ENCODE results near the gene MED9. TPM values are rescaled to one million over a fixed set of nuclear protein-coding genes. Genes with fewer than 3 reads are reported as not detected.

Gene MED9
- total and polyA plus RNA-seq, 2 donors (not counting 3 experiments of a cell fraction or from before 2014, with no cell fraction given) = 15.1 to 18.2 TPM

DNA sequence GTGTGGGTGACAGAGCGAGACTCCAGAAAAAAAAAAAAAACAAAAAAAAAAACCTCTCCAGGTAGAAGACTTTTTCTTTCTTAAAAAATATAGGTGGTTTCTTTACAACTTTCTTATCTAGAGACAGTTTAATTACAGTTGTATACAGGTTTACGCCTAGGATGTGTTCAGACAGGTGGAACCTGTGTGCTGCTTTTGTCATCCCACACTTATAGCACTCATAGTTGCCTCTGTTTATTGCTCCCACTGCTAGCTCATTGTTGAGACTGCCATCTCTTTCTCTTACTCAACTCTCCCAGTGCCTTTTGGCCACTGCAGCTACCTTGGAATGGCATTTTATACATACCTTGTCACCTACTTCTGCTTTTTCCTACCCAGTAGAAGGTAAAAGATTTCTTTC, 19.1 kb upstream of the MED9 start:
- Histone ChIP-seq H3K9me1 (replicated peaks; ENCODE audit: control insufficient read depth, extremely low read depth, insufficient read depth, low read length) (no peaks in the 10 kb centered on the region), H3K4me2 (ENCODE audit: insufficient read depth, low read length) (no peak overlapping the region), H3K4me3 (replicated peaks in 1 of 3; ENCODE audit: insufficient read depth in 1 of 3, low read depth in 1 of 3, low read length in 3 of 3) (no peak overlapping the region), H3K9ac (replicated peaks; ENCODE audit: extremely low read depth, insufficient read depth, low read length) (no peak overlapping the region), H2AFZ (ENCODE audit: low read depth, low read length) (no peak overlapping the region), H3K36me3 (ENCODE audit: control insufficient read depth in 2 of 2, extremely low read depth in 1 of 2, insufficient read depth in 2 of 2, low read length in 2 of 2) (no peaks in the 10 kb centered on the region), H3K79me2 (ENCODE audit: control insufficient read depth, insufficient read depth, low read length) (no peaks in the 10 kb centered on the region), H3K27me3 (ENCODE audit: control insufficient read depth in 2 of 2, insufficient read depth in 2 of 2, low read length in 2 of 2) (peaks cover 0 to 6% of the 10 kb centered on the region in 2 experiments), H3K9me3 (replicated peaks; ENCODE audit: control insufficient read depth, insufficient read depth, low read length) (no peaks in the 10 kb centered on the region), H4K20me1 (replicated peaks; ENCODE audit: control insufficient read depth, extremely low read depth, insufficient read depth, low read length) (no peaks in the 10 kb centered on the region), H3K27ac (ENCODE audit: insufficient read depth, low read depth, low read length) (no peak overlapping the region), H3K4me1 (ENCODE audit: control insufficient read depth, extremely low read depth, insufficient read depth, low read length) (no peaks in the 10 kb centered on the region)
- POLR2A ChIA-PET = no interaction called here
- no TSS peak for BruUV-seq (replicated peaks)
- dilution Hi-C loops (cut with MboI; ENCODE audit: extremely low pct_ligation_motif_present, low sequenced_read_pairs) = no loop called here
- TF ChIP-seq JUN (IDR thresholded peaks at IDR 0.05; ENCODE audit: borderline replicate concordance, insufficient read depth, insufficient read length, low read depth) = no peak
- no peak for TF ChIP-seq FOS (IDR thresholded peaks at IDR 0.05; ENCODE audit: borderline replicate concordance, insufficient read depth, low read length)
- no peak for TF ChIP-seq MYC (IDR thresholded peaks at IDR 0.05; ENCODE audit: low read depth, low read length)
- TF ChIP-seq, protein P1, sequence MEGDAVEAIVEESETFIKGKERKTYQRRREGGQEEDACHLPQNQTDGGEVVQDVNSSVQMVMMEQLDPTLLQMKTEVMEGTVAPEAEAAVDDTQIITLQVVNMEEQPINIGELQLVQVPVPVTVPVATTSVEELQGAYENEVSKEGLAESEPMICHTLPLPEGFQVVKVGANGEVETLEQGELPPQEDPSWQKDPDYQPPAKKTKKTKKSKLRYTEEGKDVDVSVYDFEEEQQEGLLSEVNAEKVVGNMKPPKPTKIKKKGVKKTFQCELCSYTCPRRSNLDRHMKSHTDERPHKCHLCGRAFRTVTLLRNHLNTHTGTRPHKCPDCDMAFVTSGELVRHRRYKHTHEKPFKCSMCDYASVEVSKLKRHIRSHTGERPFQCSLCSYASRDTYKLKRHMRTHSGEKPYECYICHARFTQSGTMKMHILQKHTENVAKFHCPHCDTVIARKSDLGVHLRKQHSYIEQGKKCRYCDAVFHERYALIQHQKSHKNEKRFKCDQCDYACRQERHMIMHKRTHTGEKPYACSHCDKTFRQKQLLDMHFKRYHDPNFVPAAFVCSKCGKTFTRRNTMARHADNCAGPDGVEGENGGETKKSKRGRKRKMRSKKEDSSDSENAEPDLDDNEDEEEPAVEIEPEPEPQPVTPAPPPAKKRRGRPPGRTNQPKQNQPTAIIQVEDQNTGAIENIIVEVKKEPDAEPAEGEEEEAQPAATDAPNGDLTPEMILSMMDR (IDR thresholded peaks at IDR 0.05; ENCODE audit: extremely low read depth in 1 of 2, insufficient read depth in 1 of 2, low read depth in 1 of 2, low read length in 2 of 2) = no peak
- no peak for TF ChIP-seq POLR2A (IDR thresholded peaks at IDR 0.05; ENCODE audit: low read depth, low read length)
- FAIRE-seq = no peak
- intact Hi-C loops (cut with micrococcal nuclease) = no loop called here
- no peak for DNase-seq (ENCODE audit: low read depth, low spot score)
- CTCF ChIA-PET = no interaction called here

DNA sequence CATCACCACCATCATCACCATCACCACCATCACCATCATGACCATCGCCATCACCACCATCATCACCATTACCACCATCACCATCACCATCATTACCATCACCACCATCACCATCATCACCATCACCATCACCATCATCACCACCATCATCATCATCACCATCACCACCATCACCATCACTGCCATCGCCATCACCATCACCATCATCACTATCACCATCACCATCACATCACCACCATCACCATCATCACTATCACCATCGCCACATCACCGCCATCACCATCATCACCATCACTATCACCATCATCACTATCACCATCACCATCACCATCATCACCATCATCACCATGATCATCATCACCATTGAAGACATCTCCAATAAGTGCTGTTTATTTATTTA, 16.8 kb upstream of the MED9 start:
- Histone ChIP-seq H3K4me2 (ENCODE audit: insufficient read depth, low read length) (no peak overlapping the region), H3K27me3 (ENCODE audit: control insufficient read depth in 2 of 2, insufficient read depth in 2 of 2, low read length in 2 of 2) (peaks cover 14 to 15% of the 10 kb centered on the region in 2 experiments), H3K36me3 (ENCODE audit: control insufficient read depth in 2 of 2, extremely low read depth in 1 of 2, insufficient read depth in 2 of 2, low read length in 2 of 2) (no peaks in the 10 kb centered on the region), H3K9me1 (replicated peaks; ENCODE audit: control insufficient read depth, extremely low read depth, insufficient read depth, low read length) (no peaks in the 10 kb centered on the region), H3K9me3 (replicated peaks; ENCODE audit: control insufficient read depth, insufficient read depth, low read length) (no peaks in the 10 kb centered on the region), H3K4me3 (replicated peaks in 1 of 3; ENCODE audit: insufficient read depth in 1 of 3, low read depth in 1 of 3, low read length in 3 of 3) (no peak overlapping the region), H3K9ac (replicated peaks; ENCODE audit: extremely low read depth, insufficient read depth, low read length) (no peak overlapping the region), H3K79me2 (ENCODE audit: control insufficient read depth, insufficient read depth, low read length) (no peaks in the 10 kb centered on the region), H4K20me1 (replicated peaks; ENCODE audit: control insufficient read depth, extremely low read depth, insufficient read depth, low read length) (no peaks in the 10 kb centered on the region), H3K27ac (ENCODE audit: insufficient read depth, low read depth, low read length) (no peak overlapping the region), H2AFZ (ENCODE audit: low read depth, low read length) (no peak overlapping the region), H3K4me1 (ENCODE audit: control insufficient read depth, extremely low read depth, insufficient read depth, low read length) (no peaks in the 10 kb centered on the region)
- DNase-seq (ENCODE audit: low read depth, low spot score) = no peak
- BruUV-seq (replicated peaks) = no TSS peak
- dilution Hi-C loops (cut with MboI; ENCODE audit: extremely low pct_ligation_motif_present, low sequenced_read_pairs) (loop anchor here (10.0 kb wide), 1 partner anchor 85 kb away; no protein-coding TSS in a partner anchor), intact Hi-C loops (cut with micrococcal nuclease) (no loop called here)
- no peak for TF ChIP-seq POLR2AphosphoS5 (IDR thresholded peaks at IDR 0.05; ENCODE audit: insufficient read depth, low read depth, low read length)
- TF ChIP-seq GATA2 (IDR thresholded peaks at IDR 0.05; ENCODE audit: insufficient read depth, insufficient read length, low read depth, low read length) = no peak
- no peak for TF ChIP-seq JUN (IDR thresholded peaks at IDR 0.05; ENCODE audit: borderline replicate concordance, insufficient read depth, insufficient read length, low read depth)
- no peak for TF ChIP-seq MAX (IDR thresholded peaks at IDR 0.05; ENCODE audit: insufficient read depth, insufficient read length)
- TF ChIP-seq EZH2 (IDR thresholded peaks at IDR 0.05; ENCODE audit: borderline replicate concordance, low read depth, low read length, severe bottlenecking) = no peak
- no peak for TF ChIP-seq FOS (IDR thresholded peaks at IDR 0.05; ENCODE audit: borderline replicate concordance, insufficient read depth, low read length)
- no peak for TF ChIP-seq POLR2A (IDR thresholded peaks at IDR 0.05; ENCODE audit: low read depth, low read length)
- no peak for TF ChIP-seq MYC (IDR thresholded peaks at IDR 0.05; ENCODE audit: low read depth, low read length)
- TF ChIP-seq, protein P1 (IDR thresholded peaks at IDR 0.05; ENCODE audit: extremely low read depth in 1 of 2, insufficient read depth in 1 of 2, low read depth in 1 of 2, low read length in 2 of 2) = no peak
- CTCF ChIA-PET = no interaction called here
- POLR2A ChIA-PET = no interaction called here
- FAIRE-seq = no peak

Measured in endothelial cell of umbilical vein (primary cell).